H9 (cell line): ENCODE data around the gene AP3D1. TPM values are rescaled to one million over a fixed set of nuclear protein-coding genes. Genes with fewer than 3 reads are reported as not detected.
"Not testable (repeated sequence)": the region's sequence is repeated elsewhere in the genome, so short reads cannot be mapped to it uniquely, and the experiment has no call there.

Source experiments
- DNase-seq: peaks from one replicate; pipeline ENCODE4 v3.0.0-alpha.2; 2017
- H2AFZ ChIP-seq: one replicate; pipeline ENCODE4 v1.6.1; 2013; ENCODE audit warnings: mild to moderate bottlenecking, low read length, control low read depth, moderate library complexity
- H2AK5ac ChIP-seq: 2 replicates; pipeline ENCODE4 v1.6.1; 2013; ENCODE audit warnings: low read length, control low read depth, mixed read lengths; ENCODE audit not compliant: insufficient read length
- H2BK120ac ChIP-seq: one replicate; pipeline ENCODE4 v1.6.1; 2013; ENCODE audit warnings: low read depth, mild to moderate bottlenecking, low read length, control low read depth, inconsistent platforms; ENCODE audit not compliant: poor library complexity, severe bottlenecking
- H2BK12ac ChIP-seq: 2 replicates; pipeline ENCODE4 v1.6.1; 2013; ENCODE audit warnings: low read length, control low read depth, mixed read lengths, low read depth; ENCODE audit not compliant: insufficient read length
- H2BK15ac ChIP-seq: 2 replicates; pipeline ENCODE4 v1.6.1; 2013; ENCODE audit warnings: low read depth, low read length, control low read depth
- H2BK20ac ChIP-seq: one replicate; pipeline ENCODE4 v1.6.1; 2013; ENCODE audit warnings: low read depth, mild to moderate bottlenecking, low read length, control low read depth, inconsistent platforms; ENCODE audit not compliant: poor library complexity, severe bottlenecking
- H2BK5ac ChIP-seq: 2 replicates; pipeline ENCODE4 v1.6.1; 2013; ENCODE audit warnings: low read length, control low read depth, mixed read lengths; ENCODE audit not compliant: insufficient read length
- H3K14ac ChIP-seq: 2 replicates; pipeline ENCODE4 v1.6.1; 2013; ENCODE audit warnings: low read length, control low read depth; ENCODE audit not compliant: insufficient read depth
- H3K18ac ChIP-seq: 2 replicates; pipeline ENCODE4 v1.6.1; 2013; ENCODE audit warnings: low read depth, mild to moderate bottlenecking, mixed read lengths, low read length, control low read depth; ENCODE audit not compliant: insufficient read length
- H3K23ac ChIP-seq: 2 replicates; pipeline ENCODE4 v1.6.1; 2013; ENCODE audit warnings: low read length, control low read depth, mixed read lengths, low read depth; ENCODE audit not compliant: insufficient read length
- H3K23me2 ChIP-seq: 2 replicates; pipeline ENCODE4 v1.6.1; 2013; ENCODE audit warnings: low read depth, mild to moderate bottlenecking, mixed read lengths, low read length, control low read depth; ENCODE audit not compliant: insufficient read length, poor library complexity, severe bottlenecking
- H3K27ac ChIP-seq: 2 replicates; pipeline ENCODE4 v1.5.1; 2013; ENCODE audit warnings: low read length, control low read depth, mixed read lengths, low read depth; ENCODE audit not compliant: insufficient read length
- H3K27me3 ChIP-seq: 2 replicates; pipeline ENCODE4 v1.6.1; 2013; ENCODE audit warnings: low read length, control low read depth, inconsistent platforms; ENCODE audit not compliant: insufficient read depth
- H3K4ac ChIP-seq: 2 replicates; pipeline ENCODE4 v1.6.1; 2013; ENCODE audit warnings: low read depth, mild to moderate bottlenecking, control low read depth, inconsistent platforms, low read length, moderate library complexity
- H3K4me1 ChIP-seq: 2 replicates; pipeline ENCODE4 v1.6.1; 2013; ENCODE audit warnings: low read length, control low read depth, inconsistent platforms; ENCODE audit not compliant: insufficient read depth
- H3K4me2 ChIP-seq: 2 replicates; pipeline ENCODE4 v1.6.1; 2013; ENCODE audit warnings: low read length, control low read depth, mixed read lengths; ENCODE audit not compliant: insufficient read length, insufficient read depth
- H3K56ac ChIP-seq: 2 replicates; pipeline ENCODE4 v1.6.1; 2013; ENCODE audit warnings: low read depth, mild to moderate bottlenecking, mixed read lengths, low read length, control low read depth; ENCODE audit not compliant: insufficient read length
- H3K79me1 ChIP-seq: 2 replicates; pipeline ENCODE4 v1.6.1; 2013; ENCODE audit warnings: low read depth, mild to moderate bottlenecking, moderate library complexity, low read length, control low read depth, inconsistent platforms; ENCODE audit not compliant: insufficient read depth, poor library complexity, severe bottlenecking
- H3K79me2 ChIP-seq: 2 replicates; pipeline ENCODE4 v1.6.1; 2013; ENCODE audit warnings: low read length, control low read depth, inconsistent platforms; ENCODE audit not compliant: insufficient read depth
- H3K9ac ChIP-seq: 2 replicates; pipeline ENCODE4 v1.6.1; 2013; ENCODE audit warnings: low read length, control low read depth, mixed read lengths; ENCODE audit not compliant: insufficient read length; ENCODE audit errors: extremely low read depth
- H3K9me3 ChIP-seq: one replicate; pipeline ENCODE4 v1.6.1; 2013; ENCODE audit warnings: low read depth, low read length, inconsistent platforms; ENCODE audit not compliant: control insufficient read depth
- H3T11ph ChIP-seq: one replicate; pipeline ENCODE4 v1.6.1; 2013; ENCODE audit warnings: mild to moderate bottlenecking, low read length, control low read depth, inconsistent platforms
- H4K20me1 ChIP-seq: one replicate; pipeline ENCODE4 v1.6.1; 2013; ENCODE audit not compliant: control insufficient read depth, insufficient read length, insufficient read depth
- H4K5ac ChIP-seq: 2 replicates; pipeline ENCODE4 v1.6.1; 2013; ENCODE audit warnings: low read depth, mild to moderate bottlenecking, mixed read lengths, low read length, control low read depth; ENCODE audit not compliant: insufficient read length
- H4K8ac ChIP-seq: replicated peaks from 2 replicates; pipeline ENCODE4 v1.6.1; 2013; ENCODE audit warnings: low read length, control low read depth, mixed read lengths, low read depth; ENCODE audit not compliant: insufficient read length
- H4K91ac ChIP-seq: 2 replicates; pipeline ENCODE4 v1.6.1; 2013; ENCODE audit warnings: low read depth, mild to moderate bottlenecking, moderate library complexity, mixed read lengths, low read length, control low read depth; ENCODE audit not compliant: insufficient read length
- H3K27ac Mint-ChIP-seq, 3 experiments: 2 replicates in 2 of 3; 3 replicates in 1 of 3; pipeline ENCODE4 v1.8.0; 2020 to 2021; ENCODE audit warnings: mixed read lengths in 3 of 3, mild to moderate bottlenecking in 1 of 3, moderate library complexity in 1 of 3
- H3K27me3 Mint-ChIP-seq: 2 replicates; pipeline ENCODE4 v1.8.0; 2021; ENCODE audit warnings: low read depth, mild to moderate bottlenecking, moderate library complexity, mixed read lengths
- H3K36me3 Mint-ChIP-seq, 3 experiments: 2 replicates in 2 of 3; 3 replicates in 1 of 3; pipeline ENCODE4 v1.8.0; 2020 to 2021; ENCODE audit warnings: low read depth in 3 of 3, mixed read lengths in 3 of 3; ENCODE audit not compliant: insufficient read depth in 1 of 3
- H3K4me1 Mint-ChIP-seq, 2 experiments: 2 replicates each; pipeline ENCODE4 v1.8.0; 2020; ENCODE audit warnings: mixed read lengths in 2 of 2
- H3K4me3 Mint-ChIP-seq, 2 experiments: 2 replicates in 1 of 2; 3 replicates in 1 of 2; pipeline ENCODE4 v1.8.0; 2020 to 2021; ENCODE audit warnings: mild to moderate bottlenecking in 2 of 2, mixed read lengths in 2 of 2, moderate library complexity in 1 of 2
- H3K9me3 Mint-ChIP-seq, 2 experiments: 2 replicates in 1 of 2; 3 replicates in 1 of 2; pipeline ENCODE4 v1.8.0; 2020; ENCODE audit warnings: mild to moderate bottlenecking in 2 of 2, mixed read lengths in 2 of 2, moderate library complexity in 1 of 2
- CTCF ChIP-seq: fragments of 200-600 bp; sonication (generic); conservative IDR thresholded peaks from 3 replicates; pipeline ENCODE4 v1.8.0; 2021; ENCODE audit warnings: antibody characterized with exemption, mild to moderate bottlenecking
- WGBS: extraction: QIAGEN DNeasy Blood & Tissue Kit; methylation state at CpG from one replicate; pipeline ENCODE4 v1.1.7; 2013; ENCODE audit warnings: missing lambda C conversion rate, low lambda C conversion rate, mixed read lengths; ENCODE audit not compliant: insufficient read length; ENCODE audit errors: extremely low coverage; 5-methylcytosine and 5-hydroxymethylcytosine counted together
- total RNA-seq: library from RNA; stranded (reverse); gene quantifications from 2 replicates; pipeline ENCODE4 v1.2.1, GENCODE V29; 2021

AP3D1 gene
- total RNA-seq, 1 experiment from 2014 or later, result 142 TPM

GRCh38 chr19:2096034-2096479 is 55.3 kb downstream of the AP3D1 start, which contains the start of gene MOB3A:
MOB3A (minus strand) TSS chr19:2096326; CDS start chr19:2078560, 17,766 bp downstream.
- no peaks in the 10 kb centered on the region for H3K79me1 ChIP-seq
- no peak within 1 kb of the TSS for H2BK5ac ChIP-seq
- H4K8ac ChIP-seq, result no peak within 1 kb of the TSS
- H2BK15ac ChIP-seq, result no peak within 1 kb of the TSS
- H3K9ac ChIP-seq, result no peak within 1 kb of the TSS
- no peak for DNase-seq
- H3K9me3 Mint-ChIP-seq, result no peaks in the 10 kb centered on the region
- H3K4me1 Mint-ChIP-seq, result peaks cover 7 to 9% of the 10 kb centered on the region in 2 experiments
- H3K36me3 Mint-ChIP-seq, result peaks cover 0 to 13% (median 11%) of the 10 kb centered on the region in 3 experiments; a peak in 5 of 7 replicates
- no peak within 1 kb of the TSS for H3T11ph ChIP-seq
- H2AFZ ChIP-seq, result no peak within 1 kb of the TSS
- H3K4me3 Mint-ChIP-seq, result peak within 1 kb of the TSS; percentile 79 to 91
- no peaks in the 10 kb centered on the region for H3K27me3 ChIP-seq
- no peaks in the 10 kb centered on the region for H3K9me3 ChIP-seq
- peak within 1 kb of the TSS; percentile 84 to 97 (median 92); a peak in 5 of 7 replicates for H3K27ac Mint-ChIP-seq
- peak within 1 kb of the TSS; percentile 72 for H3K4me2 ChIP-seq
- H3K27me3 Mint-ChIP-seq, result no peaks in the 10 kb centered on the region
- H3K23me2 ChIP-seq, result no peaks in the 10 kb centered on the region
- no peak within 1 kb of the TSS for H2BK20ac ChIP-seq
- no peak within 1 kb of the TSS for H2AK5ac ChIP-seq
- H3K4ac ChIP-seq, result no peak within 1 kb of the TSS
- no peak within 1 kb of the TSS for H4K91ac ChIP-seq
- H2BK12ac ChIP-seq, result no peak within 1 kb of the TSS
- H3K23ac ChIP-seq, result no peak within 1 kb of the TSS
- no peak within 1 kb of the TSS for H4K5ac ChIP-seq
- TF ChIP-seq CTCF, result peak; percentile 64; the same call in 2 of the 3 replicates
- no peaks in the 10 kb centered on the region for H3K4me1 ChIP-seq
- peak within 1 kb of the TSS; percentile 50 for H3K18ac ChIP-seq
- H3K56ac ChIP-seq, result no peak within 1 kb of the TSS
- H3K79me2 ChIP-seq, result no peaks in the 10 kb centered on the region
- no peak within 1 kb of the TSS for H2BK120ac ChIP-seq
- H4K20me1 ChIP-seq, result no peaks in the 10 kb centered on the region
- WGBS, result no CpG with 5 or more reads among the region's 56 CpGs
- H3K27ac ChIP-seq, result no peak within 1 kb of the TSS
- H3K14ac ChIP-seq, result no peak within 1 kb of the TSS

GRCh38 chr19:2091926-2092525 is 59.3 kb downstream of the AP3D1 start:
- not testable (repeated sequence) for H3K9me3 Mint-ChIP-seq, H3K4me3 Mint-ChIP-seq, H3K27ac Mint-ChIP-seq, H3K14ac ChIP-seq, H4K5ac ChIP-seq, H3K79me1 ChIP-seq, H2BK5ac ChIP-seq, H3K79me2 ChIP-seq, DNase-seq, H3K9me3 ChIP-seq, H3K18ac ChIP-seq, H3K4ac ChIP-seq, H2AK5ac ChIP-seq, H3K27me3 ChIP-seq, H3T11ph ChIP-seq, H3K4me2 ChIP-seq, H4K91ac ChIP-seq, H2BK12ac ChIP-seq, H3K9ac ChIP-seq, H4K20me1 ChIP-seq, H4K8ac ChIP-seq, H3K27me3 Mint-ChIP-seq, H3K23me2 ChIP-seq, H2AFZ ChIP-seq, H3K36me3 Mint-ChIP-seq, H3K23ac ChIP-seq, H2BK120ac ChIP-seq, H2BK15ac ChIP-seq, H3K27ac ChIP-seq, H2BK20ac ChIP-seq, H3K56ac ChIP-seq, H3K4me1 ChIP-seq
- WGBS, result no CpG with 5 or more reads among the region's 13 CpGs
- peaks cover 26% of the 10 kb centered on the region in 2 experiments for H3K4me1 Mint-ChIP-seq
